ENCODE results near the gene SRBD1.

Gene SRBD1

DNA sequence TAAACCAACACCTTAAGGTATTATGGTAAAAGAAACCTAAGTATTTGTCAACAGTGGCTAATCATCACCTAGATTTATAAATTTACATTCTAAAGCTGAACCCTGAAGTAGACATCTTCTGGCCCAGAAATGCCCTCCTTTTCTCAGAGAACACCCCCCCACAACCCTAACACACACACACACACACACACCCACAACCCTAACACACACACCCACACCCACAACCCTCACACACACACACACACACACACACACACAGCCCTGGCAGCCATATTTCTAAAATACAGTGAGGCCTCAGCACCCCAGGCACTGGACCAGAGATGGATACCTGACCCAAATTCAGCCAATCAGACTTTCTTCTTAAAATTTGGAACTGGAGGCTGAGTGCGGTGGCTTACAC is 14.3 kb downstream of the SRBD1 start:
- 100% methylated on average over 1 of the region's 1 CpG for WGBS (ENCODE audit: insufficient coverage)
- DNase-seq: no peak
- Histone ChIP-seq H3K9me3 (ENCODE audit: control extremely low read depth in 1 of 5, control insufficient read depth in 4 of 5, insufficient read depth in 2 of 5, low read depth in 1 of 5, low read length in 4 of 5) (no peaks in the 10 kb centered on the region), H3K27me3 (replicated peaks in 2 of 5; ENCODE audit: control insufficient read depth in 4 of 5, insufficient read depth in 5 of 5, low read length in 4 of 5) (no peaks in the 10 kb centered on the region), H3K4me1 (ENCODE audit: control extremely low read depth in 1 of 4, control insufficient read depth in 4 of 4, insufficient read depth in 4 of 4, low read length in 3 of 4) (no peaks in the 10 kb centered on the region), H3K27ac (ENCODE audit: insufficient read depth in 1 of 2, low read depth in 1 of 2, low read length in 2 of 2, poor library complexity in 1 of 2, severe bottlenecking in 2 of 2) (no peak overlapping the region), H3K36me3 (ENCODE audit: control insufficient read depth in 4 of 4, insufficient read depth in 4 of 4, low read length in 3 of 4) (peaks cover 3 to 69% (median 44%) of the 10 kb centered on the region in 4 experiments), H3K4me3 (ENCODE audit: control insufficient read depth in 1 of 7, extremely low read depth in 1 of 7, insufficient read depth in 4 of 7, low read depth in 2 of 7, low read length in 6 of 7) (no peak overlapping the region)
- ChIA-PET CTCF (interaction anchor here (1.1 to 1.6 kb wide), 4 partner anchors 9 to 23 kb away, joined by 3 to 4 read pairs (median 4); no protein-coding TSS in a partner anchor), POLR2A (no interaction called here)

DNA sequence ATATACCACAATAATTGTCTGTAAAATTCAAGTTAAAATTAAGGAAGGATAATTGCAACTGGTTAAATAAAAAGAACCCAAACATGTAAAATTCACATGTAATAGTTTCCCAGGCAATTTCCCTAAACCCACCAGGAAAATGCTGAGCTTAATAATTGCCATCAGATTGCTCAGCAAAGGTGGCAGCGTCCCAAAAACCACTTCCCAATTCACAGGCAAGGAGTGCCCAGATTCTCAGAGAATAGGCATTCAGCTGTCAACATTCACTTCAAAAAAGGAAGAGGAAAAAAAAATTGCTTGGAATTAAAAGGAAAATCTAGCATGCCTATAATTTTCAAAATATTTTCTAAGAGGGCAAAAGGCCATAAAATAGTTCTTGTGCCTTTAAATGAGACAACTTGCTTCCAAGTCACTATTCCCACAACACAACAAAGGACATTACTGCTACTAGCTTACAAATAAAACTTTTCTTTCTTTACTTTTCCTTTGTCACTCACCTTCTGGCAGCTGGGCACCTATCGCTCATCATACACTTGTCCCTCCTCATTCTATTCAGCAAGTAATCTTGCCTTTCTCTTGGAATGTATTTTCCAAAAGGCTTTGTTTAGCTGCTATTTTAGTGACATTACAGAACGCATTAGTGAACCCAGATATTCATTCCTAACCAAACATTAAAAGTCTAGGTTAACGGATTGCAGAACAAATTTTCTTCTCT is 15.2 kb downstream of the SRBD1 start:
- ChIA-PET CTCF (interaction anchor here (1.0 to 1.5 kb wide), 4 partner anchors 11 to 183 kb away, joined by 3 to 4 read pairs (median 4); no protein-coding TSS in a partner anchor), POLR2A (no interaction called here)
- H3K27ac ChIP-seq (ENCODE audit: insufficient read depth in 1 of 2, low read depth in 1 of 2, low read length in 2 of 2, poor library complexity in 1 of 2, severe bottlenecking in 2 of 2): no peak overlapping the region
- DNase-seq: no peak
- no peaks in the 10 kb centered on the region for H3K27me3 ChIP-seq (replicated peaks in 2 of 5; ENCODE audit: control insufficient read depth in 4 of 5, insufficient read depth in 5 of 5, low read length in 4 of 5)
- peaks cover 2 to 66% (median 40%) of the 10 kb centered on the region in 4 experiments for H3K36me3 ChIP-seq (ENCODE audit: control insufficient read depth in 4 of 4, insufficient read depth in 4 of 4, low read length in 3 of 4)
- H3K4me3 ChIP-seq (ENCODE audit: control insufficient read depth in 1 of 7, extremely low read depth in 1 of 7, insufficient read depth in 4 of 7, low read depth in 2 of 7, low read length in 6 of 7): no peak overlapping the region
- no peaks in the 10 kb centered on the region for H3K9me3 ChIP-seq (ENCODE audit: control extremely low read depth in 1 of 5, control insufficient read depth in 4 of 5, insufficient read depth in 2 of 5, low read depth in 1 of 5, low read length in 4 of 5)
- 100% methylated on average over 1 of the region's 4 CpGs for WGBS (ENCODE audit: insufficient coverage)
- no peaks in the 10 kb centered on the region for H3K4me1 ChIP-seq (ENCODE audit: control extremely low read depth in 1 of 4, control insufficient read depth in 4 of 4, insufficient read depth in 4 of 4, low read length in 3 of 4)

GRCh38 chr2:45591073-45591472 is 20.0 kb downstream of the SRBD1 start:
- no peak overlapping the region for H3K4me3 ChIP-seq (ENCODE audit: control insufficient read depth in 1 of 7, extremely low read depth in 1 of 7, insufficient read depth in 4 of 7, low read depth in 2 of 7, low read length in 6 of 7)
- peaks cover 0 to 10% (median 3%) of the 10 kb centered on the region in 4 experiments for H3K4me1 ChIP-seq (ENCODE audit: control extremely low read depth in 1 of 4, control insufficient read depth in 4 of 4, insufficient read depth in 4 of 4, low read length in 3 of 4)
- peaks cover 2 to 29% (median 14%) of the 10 kb centered on the region in 4 experiments for H3K36me3 ChIP-seq (ENCODE audit: control insufficient read depth in 4 of 4, insufficient read depth in 4 of 4, low read length in 3 of 4)
- no peaks in the 10 kb centered on the region for H3K27me3 ChIP-seq (replicated peaks in 2 of 5; ENCODE audit: control insufficient read depth in 4 of 5, insufficient read depth in 5 of 5, low read length in 4 of 5)
- H3K9me3 ChIP-seq (ENCODE audit: control extremely low read depth in 1 of 5, control insufficient read depth in 4 of 5, insufficient read depth in 2 of 5, low read depth in 1 of 5, low read length in 4 of 5): no peaks in the 10 kb centered on the region
- ChIA-PET CTCF (no interaction called here), POLR2A (no interaction called here)
- DNase-seq: no peak
- no peak overlapping the region for H3K27ac ChIP-seq (ENCODE audit: insufficient read depth in 1 of 2, low read depth in 1 of 2, low read length in 2 of 2, poor library complexity in 1 of 2, severe bottlenecking in 2 of 2)
- no CpG with 5 or more reads among the region's 1 CpG for WGBS (ENCODE audit: insufficient coverage)

DNA sequence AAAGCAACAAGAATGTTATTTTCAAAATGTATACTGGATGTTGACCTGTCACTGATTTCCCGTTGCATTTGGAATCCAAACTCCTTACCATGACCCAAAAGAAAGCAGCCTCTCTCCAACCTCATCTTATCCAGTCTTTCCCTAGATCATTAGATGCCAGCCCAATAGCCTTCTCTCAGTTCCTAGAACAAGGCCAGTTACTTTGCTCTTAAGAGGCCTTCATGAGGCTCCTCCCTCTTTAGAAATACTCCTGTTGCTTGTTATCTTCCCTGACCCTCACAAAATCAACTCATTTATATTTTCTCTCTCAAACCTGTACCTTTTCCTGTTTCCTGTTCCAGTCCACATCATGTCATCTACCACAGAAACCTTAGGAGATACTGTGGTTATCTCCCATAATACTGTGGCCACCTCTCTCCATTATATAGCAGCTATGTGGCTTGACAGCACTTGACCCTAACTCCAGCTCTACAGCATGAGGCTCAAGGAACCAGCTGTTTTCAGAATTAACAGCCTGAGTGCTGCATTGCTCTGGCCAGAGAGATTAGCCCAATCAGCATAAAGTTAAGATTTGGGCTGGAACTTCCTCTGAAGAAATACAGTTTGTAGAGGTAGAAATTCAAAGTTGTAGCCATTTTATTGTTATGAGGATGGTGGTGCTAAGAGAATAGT is 22.8 kb downstream of the SRBD1 start:
- no peak overlapping the region for H3K4me3 ChIP-seq (ENCODE audit: control insufficient read depth in 1 of 7, extremely low read depth in 1 of 7, insufficient read depth in 4 of 7, low read depth in 2 of 7, low read length in 6 of 7)
- peaks cover 4 to 20% (median 11%) of the 10 kb centered on the region in 4 experiments for H3K36me3 ChIP-seq (ENCODE audit: control insufficient read depth in 4 of 4, insufficient read depth in 4 of 4, low read length in 3 of 4)
- POLR2A ChIA-PET: no interaction called here
- 100% methylated on average over 1 of the region's 1 CpG for WGBS (ENCODE audit: insufficient coverage)
- no peak for DNase-seq
- H3K27ac ChIP-seq (ENCODE audit: insufficient read depth in 1 of 2, low read depth in 1 of 2, low read length in 2 of 2, poor library complexity in 1 of 2, severe bottlenecking in 2 of 2): no peak overlapping the region
- H3K9me3 ChIP-seq (ENCODE audit: control extremely low read depth in 1 of 5, control insufficient read depth in 4 of 5, insufficient read depth in 2 of 5, low read depth in 1 of 5, low read length in 4 of 5): no peaks in the 10 kb centered on the region
- H3K4me1 ChIP-seq (ENCODE audit: control extremely low read depth in 1 of 4, control insufficient read depth in 4 of 4, insufficient read depth in 4 of 4, low read length in 3 of 4): peaks cover 0 to 13% (median 3%) of the 10 kb centered on the region in 4 experiments
- H3K27me3 ChIP-seq (replicated peaks in 2 of 5; ENCODE audit: control insufficient read depth in 4 of 5, insufficient read depth in 5 of 5, low read length in 4 of 5): no peaks in the 10 kb centered on the region
- CTCF ChIA-PET: interaction anchor here (0.7 to 1.6 kb wide), 3 partner anchors 8 to 349 kb away, joined by 3 to 6 read pairs (median 3); partner anchors contain the start of gene SRBD1

- no peak for DNase-seq
- Histone ChIP-seq H3K27ac (ENCODE audit: insufficient read depth in 1 of 2, low read depth in 1 of 2, low read length in 2 of 2, poor library complexity in 1 of 2, severe bottlenecking in 2 of 2) (no peak overlapping the region), H3K27me3 (replicated peaks in 2 of 5; ENCODE audit: control insufficient read depth in 4 of 5, insufficient read depth in 5 of 5, low read length in 4 of 5) (no peaks in the 10 kb centered on the region), H3K36me3 (ENCODE audit: control insufficient read depth in 4 of 4, insufficient read depth in 4 of 4, low read length in 3 of 4) (peaks cover 2 to 12% (median 4%) of the 10 kb centered on the region in 4 experiments), H3K9me3 (ENCODE audit: control extremely low read depth in 1 of 5, control insufficient read depth in 4 of 5, insufficient read depth in 2 of 5, low read depth in 1 of 5, low read length in 4 of 5) (no peaks in the 10 kb centered on the region), H3K4me3 (ENCODE audit: control insufficient read depth in 1 of 7, extremely low read depth in 1 of 7, insufficient read depth in 4 of 7, low read depth in 2 of 7, low read length in 6 of 7) (no peak overlapping the region), H3K4me1 (ENCODE audit: control extremely low read depth in 1 of 4, control insufficient read depth in 4 of 4, insufficient read depth in 4 of 4, low read length in 3 of 4) (peaks cover 0 to 13% (median 3%) of the 10 kb centered on the region in 4 experiments)
- WGBS (ENCODE audit: insufficient coverage): no CpG with 5 or more reads among the region's 5 CpGs
- ChIA-PET POLR2A (interaction anchor here (0.7 kb wide), 1 partner anchor 10 kb away, joined by 5 read pairs; no protein-coding TSS in a partner anchor), CTCF (interaction anchor here (1.5 to 2.1 kb wide), 3 partner anchors 9 to 349 kb away, joined by 3 to 10 read pairs (median 8); no protein-coding TSS in a partner anchor)
These were observed 24.5 kb downstream of the SRBD1 start for GRCh38 chr2:45586600-45586999.

DNA sequence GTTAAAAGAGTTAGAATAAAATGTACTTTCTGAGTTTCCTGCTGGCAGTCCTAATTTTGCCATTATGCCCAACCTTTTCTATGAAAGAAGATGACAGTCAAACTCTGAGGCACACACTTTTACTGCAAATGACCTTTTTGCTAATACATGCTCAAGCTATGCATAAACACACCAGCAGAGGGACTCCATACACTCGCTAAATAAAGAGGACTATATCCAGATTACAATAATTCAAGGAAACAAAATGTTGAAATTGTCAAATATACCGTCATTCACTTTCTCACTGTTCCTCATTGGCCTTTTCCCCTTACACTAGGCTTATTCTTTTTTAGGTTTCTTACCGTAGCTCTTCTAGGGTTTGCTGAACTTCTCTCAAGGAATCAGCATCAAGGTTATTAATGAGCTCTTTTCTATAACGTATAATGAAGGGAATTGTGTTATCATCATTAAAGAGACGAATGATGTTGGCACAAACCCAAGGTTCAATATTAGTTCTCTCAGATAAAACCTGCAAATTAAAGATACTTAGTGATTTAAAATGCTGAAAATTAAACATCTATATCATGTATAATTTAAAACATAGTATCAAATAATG is 25.7 kb downstream of the SRBD1 start:
- Histone ChIP-seq H3K4me3 (ENCODE audit: control insufficient read depth in 1 of 7, extremely low read depth in 1 of 7, insufficient read depth in 4 of 7, low read depth in 2 of 7, low read length in 6 of 7) (no peak overlapping the region), H3K9me3 (ENCODE audit: control extremely low read depth in 1 of 5, control insufficient read depth in 4 of 5, insufficient read depth in 2 of 5, low read depth in 1 of 5, low read length in 4 of 5) (no peaks in the 10 kb centered on the region), H3K36me3 (ENCODE audit: control insufficient read depth in 4 of 4, insufficient read depth in 4 of 4, low read length in 3 of 4) (peaks cover 2 to 9% (median 4%) of the 10 kb centered on the region in 4 experiments), H3K27me3 (replicated peaks in 2 of 5; ENCODE audit: control insufficient read depth in 4 of 5, insufficient read depth in 5 of 5, low read length in 4 of 5) (no peaks in the 10 kb centered on the region), H3K27ac (ENCODE audit: insufficient read depth in 1 of 2, low read depth in 1 of 2, low read length in 2 of 2, poor library complexity in 1 of 2, severe bottlenecking in 2 of 2) (no peak overlapping the region), H3K4me1 (ENCODE audit: control extremely low read depth in 1 of 4, control insufficient read depth in 4 of 4, insufficient read depth in 4 of 4, low read length in 3 of 4) (peaks cover 0 to 13% (median 3%) of the 10 kb centered on the region in 4 experiments)
- ChIA-PET POLR2A (no interaction called here), CTCF (interaction anchor here (0.7 to 2.9 kb wide), 14 partner anchors 8 to 353 kb away, joined by 3 to 10 read pairs (median 4); partner anchors contain the start of gene SRBD1)
- 0% methylated on average over 2 of the region's 5 CpGs for WGBS (ENCODE audit: insufficient coverage)
- peak; percentile 71 to 89 (median 87) for DNase-seq

All from common myeloid progenitor, CD34-positive (primary cell).